Measurements from ENCODE around the gene MFAP5.

The MFAP5 gene, protein sequence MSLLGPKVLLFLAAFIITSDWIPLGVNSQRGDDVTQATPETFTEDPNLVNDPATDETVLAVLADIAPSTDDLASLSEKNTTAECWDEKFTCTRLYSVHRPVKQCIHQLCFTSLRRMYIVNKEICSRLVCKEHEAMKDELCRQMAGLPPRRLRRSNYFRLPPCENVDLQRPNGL

DNA sequence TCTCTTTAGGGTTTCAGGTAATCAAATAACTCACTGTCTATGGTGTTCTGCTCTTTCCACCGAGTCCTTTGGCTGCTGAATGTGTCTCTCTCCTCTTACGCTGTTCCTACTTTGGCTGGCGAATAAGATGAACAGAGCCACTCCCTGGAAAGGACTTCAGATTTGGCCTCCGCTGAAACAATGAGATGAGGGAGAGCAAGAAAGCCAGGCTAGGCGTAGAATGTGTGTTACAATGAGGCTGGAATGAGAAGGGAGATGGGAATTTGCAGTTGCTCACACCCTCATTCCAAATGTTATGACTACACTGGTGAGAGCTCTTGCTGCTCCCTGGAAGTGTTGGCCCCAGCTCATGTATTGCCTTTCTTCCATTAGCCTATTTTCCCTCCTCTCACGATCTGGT lies at the start of gene MFAP5:
TSS of gene MFAP5 (minus strand) at position 234 of the 400 bp plus-strand sequence. CDS start 722 bp downstream, outside the sequence.
- no peak for DNase-seq (ENCODE audit: low read depth)

DNA sequence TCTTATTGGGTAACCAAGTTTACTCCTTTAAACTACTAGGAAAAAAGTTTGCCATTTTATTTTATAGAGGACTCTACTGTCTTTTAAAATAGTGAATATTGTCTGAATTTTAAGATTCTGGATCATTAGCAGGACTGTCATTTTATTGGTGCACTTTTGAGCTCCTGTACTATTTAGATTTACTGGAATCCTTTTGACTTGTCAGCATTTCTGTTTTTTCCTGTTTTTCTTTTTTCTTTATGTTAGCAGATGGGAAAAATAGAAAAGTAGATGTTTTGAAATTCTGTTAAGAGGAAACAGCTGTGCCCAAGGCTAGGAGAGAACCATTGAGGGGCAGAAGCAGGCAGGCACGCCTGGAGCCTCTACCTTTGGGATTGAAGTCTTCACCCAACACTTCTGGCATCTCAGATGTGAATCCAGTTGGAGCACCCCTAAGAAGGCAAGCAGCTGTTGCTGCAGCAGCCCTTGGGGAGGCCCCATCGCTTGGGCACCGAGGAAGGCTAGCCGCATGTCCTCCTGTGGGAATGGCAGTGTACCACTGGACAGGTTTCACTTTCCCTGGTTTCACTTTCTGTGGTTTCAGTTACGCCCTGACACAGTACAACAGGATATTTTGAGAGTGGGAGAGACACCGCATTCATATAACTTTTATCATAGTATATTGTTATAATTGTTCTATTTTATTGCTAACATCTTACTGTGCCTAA lies 46.7 kb upstream of the MFAP5 start:
- DNase-seq (ENCODE audit: low read depth), result peak; percentile 27

DNA sequence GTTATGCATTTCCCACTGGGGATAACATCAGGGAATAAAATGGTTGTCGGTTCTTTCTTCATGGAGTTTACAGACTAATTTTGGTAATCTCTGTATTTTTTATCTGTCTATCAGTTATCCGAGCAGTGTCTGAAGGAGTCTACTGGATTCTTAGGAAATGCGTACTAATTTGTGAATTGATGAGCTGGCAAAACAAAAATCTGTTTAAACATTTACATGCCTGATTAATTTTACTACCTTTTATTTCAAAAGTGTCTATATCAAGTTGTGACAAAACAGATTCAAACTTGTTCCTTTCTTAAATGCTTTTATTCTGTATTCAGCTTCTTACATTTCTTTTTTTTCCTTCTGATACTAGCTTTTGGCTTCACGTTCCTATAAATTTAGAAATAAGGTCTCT lies 39.5 kb upstream of the MFAP5 start:
- DNase-seq (ENCODE audit: low read depth), result no peak

DNA sequence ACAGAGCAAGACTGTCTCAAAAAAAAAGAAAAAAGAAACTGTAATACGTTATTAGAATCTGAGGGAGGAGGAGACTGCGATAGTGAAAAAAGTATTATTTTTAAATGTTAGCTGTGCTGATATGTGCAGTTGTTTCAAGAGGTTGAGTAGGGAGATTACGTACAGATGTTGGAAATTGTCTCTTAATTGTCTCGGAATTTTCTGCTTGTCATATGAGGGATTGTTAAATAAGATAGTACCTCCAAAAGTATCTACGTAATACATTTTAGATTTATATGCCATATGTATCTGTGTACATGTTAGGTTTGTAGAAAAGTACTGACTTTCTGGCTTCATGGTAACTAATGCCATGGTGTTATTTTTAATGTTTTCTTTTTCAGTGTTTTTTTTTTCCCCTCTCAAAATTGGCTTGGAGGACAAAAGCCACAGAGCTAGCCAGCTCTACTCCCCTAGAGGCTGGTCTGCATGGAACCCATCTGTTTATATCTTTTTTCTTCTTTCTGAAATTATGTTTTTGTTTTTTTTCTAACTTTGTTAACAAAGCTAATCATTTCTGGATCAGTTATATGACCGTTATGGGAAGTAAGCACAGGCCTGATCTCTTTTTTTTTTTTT lies 38.5 kb upstream of the MFAP5 start:
- no peak for DNase-seq (ENCODE audit: low read depth)

DNA sequence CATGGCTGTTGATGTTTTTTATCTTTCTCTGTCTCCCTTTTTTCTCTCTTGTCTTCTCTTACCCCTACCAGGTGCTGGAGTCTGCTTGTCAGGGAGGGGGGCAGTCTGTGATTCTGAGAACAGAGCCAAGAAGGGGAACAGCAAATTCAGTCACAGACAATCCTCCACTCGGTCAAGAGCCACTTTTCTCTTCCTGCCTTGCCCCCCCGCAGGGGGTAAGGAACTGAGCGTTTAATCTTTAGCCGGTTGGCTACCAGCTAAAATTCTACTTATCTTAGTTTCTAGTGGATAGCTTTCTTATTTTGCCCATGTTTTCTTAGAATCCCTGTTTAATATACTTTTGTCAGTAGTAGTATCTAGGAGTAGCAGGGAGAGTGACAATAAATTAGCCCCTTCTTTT lies 37.1 kb upstream of the MFAP5 start:
- no peak for DNase-seq (ENCODE audit: low read depth)

DNA sequence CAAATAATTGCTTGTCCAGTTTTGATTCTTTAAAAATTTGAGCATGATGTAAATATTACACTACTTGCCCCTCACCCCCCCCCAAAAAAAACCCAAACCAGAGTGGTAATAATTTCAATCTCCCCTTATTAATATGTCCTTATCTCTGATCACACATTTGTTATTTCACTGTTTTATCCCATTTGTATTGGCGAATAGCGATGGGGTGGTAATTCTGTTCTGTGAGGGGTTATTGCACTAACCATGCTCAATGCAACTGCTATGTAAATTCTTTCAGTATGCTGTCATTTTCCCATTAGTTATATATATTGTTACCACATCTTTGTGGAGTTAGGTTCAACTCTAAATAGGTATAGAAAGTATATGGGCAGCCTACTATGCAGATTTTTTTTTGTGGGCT lies 36.3 kb upstream of the MFAP5 start:
- no peak for DNase-seq (ENCODE audit: low read depth)

DNA sequence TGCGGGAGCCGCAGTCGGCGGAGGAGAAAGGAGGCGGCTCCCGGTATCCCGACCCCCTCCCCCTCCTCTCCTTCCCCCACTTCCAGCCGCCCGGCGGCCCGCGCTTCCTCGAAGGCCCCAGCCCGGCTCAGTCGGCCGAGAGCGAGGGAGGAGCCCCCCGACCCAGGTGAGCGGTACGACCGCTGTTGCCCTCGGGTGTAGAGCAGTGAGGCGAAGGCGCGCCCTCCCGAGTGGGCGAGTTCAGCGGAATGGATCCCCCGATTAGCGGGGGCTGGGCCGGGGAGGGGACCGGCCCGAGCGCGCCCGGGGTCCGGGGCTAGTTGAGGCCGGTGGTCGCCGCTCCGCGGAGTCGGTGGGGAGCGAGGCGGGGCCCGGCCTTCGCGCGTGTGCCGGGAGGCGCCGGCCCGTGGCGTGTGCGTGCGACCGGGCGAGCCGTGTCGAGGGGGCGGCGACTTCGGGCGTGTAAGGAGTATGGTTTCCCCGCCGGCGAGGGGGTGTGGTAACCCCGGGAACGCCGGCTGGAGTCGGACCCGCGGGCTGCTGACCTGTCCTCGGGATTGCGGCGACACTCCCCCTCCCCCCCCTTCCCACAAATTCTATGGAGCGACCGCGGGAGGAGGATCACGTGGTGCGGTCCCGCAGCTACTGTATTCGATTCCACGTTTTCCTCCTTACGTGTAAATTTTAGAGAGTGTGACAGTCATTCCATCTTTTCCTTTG lies 35.7 kb upstream of the MFAP5 start:
- peak; percentile 8 for DNase-seq (ENCODE audit: low read depth)

DNA sequence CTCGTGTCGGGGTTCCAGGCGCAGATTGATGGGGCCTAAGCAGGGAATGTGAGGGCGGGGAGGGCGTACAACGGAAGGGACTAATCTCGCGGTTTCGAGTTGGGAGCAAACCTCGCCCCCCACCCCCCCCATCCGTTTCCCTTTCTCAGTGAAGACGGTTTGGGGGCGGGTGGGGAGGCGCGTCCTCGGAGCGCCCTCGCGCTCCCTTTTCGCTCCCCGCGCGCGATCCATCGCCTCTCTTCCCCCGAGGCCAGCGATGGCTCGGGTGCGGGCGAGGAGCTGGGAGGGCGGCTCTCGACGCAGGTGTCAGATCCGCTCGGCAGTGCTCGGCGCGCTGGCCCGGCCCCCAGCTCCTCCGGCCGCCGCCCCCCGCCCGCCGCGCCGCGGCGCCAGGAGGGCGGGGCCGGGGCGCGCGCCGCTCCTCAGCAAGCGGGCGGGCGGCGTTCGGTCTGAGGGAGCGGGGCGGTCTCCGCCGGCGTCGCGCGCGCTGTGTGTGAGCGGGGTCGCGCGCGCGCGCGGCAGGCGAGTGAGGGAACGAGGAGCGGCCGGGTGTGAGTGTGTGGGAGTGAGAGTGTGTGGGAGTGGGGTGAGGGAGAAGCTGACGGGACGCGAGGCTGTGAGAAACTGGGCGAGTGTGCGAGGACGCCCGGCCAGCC lies 35.0 kb upstream of the MFAP5 start, which contains the start of gene RIMKLB:
TSS of gene RIMKLB (plus strand) at position 516 of the 656 bp plus-strand sequence. CDS start 15,876 bp downstream, outside the sequence.
- DNase-seq (ENCODE audit: low read depth), result peak; percentile 37

DNA sequence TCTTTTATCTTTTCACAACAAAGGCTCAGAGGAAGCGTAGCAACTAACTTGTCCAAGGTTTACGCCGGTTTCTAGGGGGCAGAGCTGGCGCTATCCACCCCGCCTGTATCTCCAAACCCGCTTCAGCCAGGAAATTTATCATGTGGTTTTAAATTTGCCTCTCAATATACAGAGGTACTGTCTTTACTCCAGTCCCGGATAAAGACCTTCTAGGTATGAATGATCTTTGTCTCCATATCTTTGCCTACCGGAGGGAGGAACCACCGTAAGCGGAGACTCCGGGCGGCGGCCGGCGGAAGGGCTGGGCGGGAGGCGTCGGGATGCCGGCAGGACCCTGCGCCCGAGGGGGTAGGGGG lies 34.5 kb upstream of the MFAP5 start:
- DNase-seq (ENCODE audit: low read depth), result no peak

DNA sequence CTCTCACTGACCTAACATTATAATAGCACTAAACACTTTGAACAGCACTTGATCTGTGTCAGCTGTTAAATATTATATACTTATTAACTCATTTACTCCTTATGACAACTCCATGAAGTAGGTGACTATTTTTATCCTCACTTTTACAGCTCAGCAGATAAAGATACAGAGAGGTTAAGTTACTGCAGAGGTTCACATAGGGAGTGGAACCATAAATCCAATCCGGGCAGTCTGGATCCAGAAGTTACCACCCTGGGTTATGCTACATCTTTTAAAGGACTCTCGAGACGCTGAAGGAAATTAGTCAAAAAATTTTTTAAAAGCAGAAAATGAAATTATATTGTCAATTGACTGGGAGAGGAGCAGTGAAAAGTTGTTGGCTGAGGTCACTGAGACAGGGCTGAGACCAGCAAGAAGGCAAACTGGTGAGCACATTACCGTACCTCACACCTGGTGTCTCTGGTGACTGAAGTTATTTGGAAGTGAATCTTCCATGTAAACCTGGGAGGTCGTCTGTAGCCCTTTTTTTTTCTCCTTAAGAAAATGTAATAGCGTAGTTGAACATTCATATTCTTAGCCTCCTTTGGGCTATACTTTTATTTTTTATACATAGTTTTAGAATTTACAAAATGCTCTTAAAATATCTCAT lies 33.9 kb upstream of the MFAP5 start:
- no peak for DNase-seq (ENCODE audit: low read depth)

DNA sequence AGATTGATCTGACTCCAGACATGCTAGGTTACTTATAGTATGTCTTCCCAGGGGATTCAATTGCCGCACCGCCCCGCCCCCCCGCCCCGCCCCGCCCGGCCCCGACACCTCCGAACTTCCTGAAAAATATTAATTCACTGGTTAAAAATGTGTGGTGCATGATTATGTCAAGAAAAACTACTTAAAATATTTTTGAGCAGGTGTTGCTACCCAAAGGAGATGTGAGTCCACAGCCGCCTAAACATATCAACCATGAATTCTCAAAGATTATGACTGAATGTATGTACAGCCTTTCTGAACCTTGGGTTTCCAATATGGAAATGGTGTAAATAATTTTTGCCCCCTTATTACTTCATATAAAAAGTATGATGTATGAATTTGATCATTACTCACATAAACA lies 32.5 kb upstream of the MFAP5 start:
- DNase-seq (ENCODE audit: low read depth), result no peak

DNA sequence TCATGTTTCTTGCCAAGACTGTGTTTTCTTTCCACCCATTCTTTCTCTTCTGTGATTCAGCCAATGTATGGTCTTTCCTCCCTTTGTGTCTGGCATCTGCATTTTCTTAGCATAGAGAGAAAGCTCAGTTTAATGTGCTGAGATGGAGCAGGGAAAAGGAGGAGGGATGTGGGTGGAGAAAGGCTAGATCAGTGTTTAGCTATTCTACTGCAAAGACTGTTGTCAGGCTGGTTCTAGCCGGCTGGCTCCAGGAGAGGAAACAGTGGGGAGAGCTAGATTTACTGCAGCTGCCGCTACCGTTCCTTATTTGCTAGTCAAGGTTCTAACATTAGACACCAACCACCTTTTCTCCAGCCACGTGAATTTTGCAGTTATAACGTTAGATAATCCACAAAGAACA lies 29.9 kb upstream of the MFAP5 start:
- DNase-seq (ENCODE audit: low read depth), result no peak

DNA sequence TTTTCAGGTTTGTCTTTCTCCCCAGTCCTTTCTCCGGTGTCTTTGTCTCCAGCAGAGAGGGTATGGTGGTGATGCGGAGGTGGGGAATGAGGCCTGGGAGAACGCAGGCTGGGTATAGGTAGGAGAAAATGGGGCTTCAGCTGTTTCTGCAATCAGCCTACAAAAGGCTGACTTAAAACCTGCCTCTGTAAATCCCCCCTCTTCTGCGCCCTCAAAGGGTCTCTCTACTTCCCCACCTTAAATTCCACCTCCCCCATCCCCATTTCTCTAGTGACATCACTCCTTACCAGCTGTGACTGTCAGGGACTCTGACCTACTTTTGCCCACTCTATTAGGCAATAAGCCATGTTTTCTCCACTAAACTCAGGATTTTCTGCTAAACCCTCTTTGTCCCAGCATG lies 27.1 kb upstream of the MFAP5 start:
- no peak for DNase-seq (ENCODE audit: low read depth)

DNA sequence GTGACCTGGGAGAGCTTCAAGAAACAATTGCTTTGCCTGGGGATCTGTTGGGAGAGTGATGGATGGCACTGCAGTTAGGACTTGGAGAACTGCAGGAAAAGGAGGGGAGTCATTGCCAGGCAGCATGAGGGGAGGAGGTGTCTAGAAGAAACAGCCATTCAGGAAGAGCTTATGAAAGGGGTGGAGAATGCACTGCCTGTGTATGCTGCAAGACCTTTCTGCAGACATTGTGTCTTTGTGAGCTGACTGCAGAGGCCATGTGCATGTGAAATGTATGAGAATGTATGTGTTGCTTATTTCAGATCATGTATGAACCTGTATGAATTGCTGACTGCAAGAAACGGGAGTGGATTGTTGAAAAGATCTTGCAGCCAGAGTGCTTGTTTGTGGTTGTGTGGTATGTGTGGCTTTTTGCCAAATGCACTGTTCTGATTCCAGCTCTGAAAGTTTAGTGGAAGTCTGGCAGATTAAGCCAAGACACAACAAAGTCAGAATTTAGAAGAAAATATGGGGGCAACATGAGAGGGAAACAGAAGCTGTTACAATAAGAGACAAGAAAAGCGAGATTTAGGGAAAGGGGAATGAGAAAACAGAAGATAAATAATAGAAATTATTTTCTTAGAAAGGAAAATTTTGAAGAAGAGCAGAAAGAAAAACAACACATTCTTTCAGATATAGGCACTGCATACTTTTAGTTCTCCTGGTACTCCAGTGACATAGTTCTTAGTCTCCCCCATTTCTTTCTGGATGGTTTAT lies 25.4 kb upstream of the MFAP5 start:
- DNase-seq (ENCODE audit: low read depth), result peak; percentile 40

DNA sequence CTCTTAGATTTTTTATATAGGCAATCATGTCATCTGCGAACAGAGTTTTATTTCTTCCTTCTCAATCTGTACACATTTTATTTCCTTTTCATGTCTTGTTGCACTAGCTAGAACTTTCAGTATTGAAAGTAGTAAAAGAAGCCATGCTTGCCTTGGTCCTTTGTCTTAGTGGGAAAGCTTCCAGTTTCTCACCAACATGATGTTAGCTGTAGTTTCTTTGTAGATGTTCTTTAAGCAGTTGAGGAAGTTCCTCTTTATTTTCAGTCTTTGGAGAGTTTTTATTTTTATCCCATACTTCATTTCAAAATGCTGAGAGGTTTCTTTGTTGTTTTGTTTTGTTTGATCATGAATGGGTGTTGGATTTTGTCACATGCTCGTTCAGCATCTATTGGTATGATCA lies 22.4 kb upstream of the MFAP5 start:
- DNase-seq (ENCODE audit: low read depth), result no peak

DNA sequence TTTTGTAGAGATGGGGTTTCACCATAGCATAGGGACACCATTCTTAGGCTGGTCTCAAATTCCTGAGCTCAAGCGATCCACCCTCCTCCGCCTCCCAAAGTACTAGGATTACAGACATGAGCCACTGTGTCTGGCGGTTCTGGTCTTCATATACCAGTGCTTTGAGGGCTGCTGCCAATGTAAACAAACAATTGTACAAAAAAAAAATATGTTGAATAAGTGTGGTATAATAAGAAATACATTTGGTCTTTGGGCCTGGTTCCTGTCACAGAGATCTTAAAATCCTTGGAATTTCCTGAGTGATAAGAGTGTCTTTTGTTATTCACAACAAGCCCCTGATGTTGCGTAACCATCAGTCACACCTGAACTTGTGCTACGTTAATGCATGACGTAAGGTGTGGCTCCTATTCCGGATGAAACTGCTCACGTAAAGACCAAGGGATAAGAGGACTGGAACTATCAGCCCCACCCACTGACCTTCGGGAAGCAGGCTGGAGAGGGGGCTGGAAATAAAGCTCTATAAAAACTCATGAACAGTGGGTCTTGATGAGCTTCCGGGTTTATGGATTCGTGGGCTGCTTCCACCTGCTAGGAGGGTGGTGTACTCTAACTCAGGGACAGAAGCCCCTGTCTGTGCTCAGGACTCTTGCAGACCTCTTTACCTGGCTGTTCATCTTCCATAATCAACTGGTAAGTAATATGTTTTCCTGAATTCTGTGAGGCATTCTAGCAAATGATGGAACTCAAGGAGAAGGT lies 18.7 kb upstream of the MFAP5 start:
- no peak for DNase-seq (ENCODE audit: low read depth)

DNA sequence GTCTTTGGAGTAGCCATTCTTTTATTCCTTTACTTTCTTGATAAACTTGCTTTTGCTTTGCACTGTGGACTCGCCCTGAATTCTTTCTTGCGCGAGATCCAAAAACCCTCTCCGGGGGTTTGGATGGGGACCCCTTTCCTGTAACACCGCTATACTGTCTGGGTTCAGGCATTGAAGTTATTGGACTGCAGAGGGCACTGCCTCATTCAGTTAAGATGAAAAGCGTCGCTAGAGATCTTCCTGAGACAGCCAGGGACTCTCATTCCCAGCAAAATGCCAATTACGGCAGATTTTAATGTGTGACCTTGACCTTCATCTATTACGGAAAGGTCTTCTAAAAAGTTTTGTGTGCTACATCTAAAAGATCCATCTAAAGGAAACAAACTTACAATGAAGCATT lies 17.9 kb upstream of the MFAP5 start:
- DNase-seq (ENCODE audit: low read depth), result no peak

DNA sequence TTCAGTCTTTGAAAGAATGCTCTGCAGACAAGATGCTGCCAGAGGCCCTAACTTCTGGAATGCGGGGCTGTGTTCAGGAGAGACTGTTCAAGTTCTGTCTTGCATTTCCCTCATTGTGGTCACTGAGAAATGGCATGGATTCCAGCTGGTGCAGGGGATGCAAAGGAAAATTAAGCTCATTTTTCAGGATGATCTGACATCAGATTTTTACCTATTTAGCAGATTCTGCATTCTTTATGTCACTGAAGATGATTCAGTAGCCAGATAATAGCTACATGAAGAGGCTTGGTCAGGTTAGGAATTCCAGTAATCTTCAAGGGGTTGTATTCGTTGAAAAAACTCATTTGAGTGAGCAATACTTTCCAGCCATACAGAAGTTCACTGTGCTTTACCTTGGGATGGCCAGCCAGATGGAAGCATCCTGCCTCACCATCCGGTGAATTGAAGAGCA lies 16.1 kb upstream of the MFAP5 start:
- no peak for DNase-seq (ENCODE audit: low read depth)

DNA sequence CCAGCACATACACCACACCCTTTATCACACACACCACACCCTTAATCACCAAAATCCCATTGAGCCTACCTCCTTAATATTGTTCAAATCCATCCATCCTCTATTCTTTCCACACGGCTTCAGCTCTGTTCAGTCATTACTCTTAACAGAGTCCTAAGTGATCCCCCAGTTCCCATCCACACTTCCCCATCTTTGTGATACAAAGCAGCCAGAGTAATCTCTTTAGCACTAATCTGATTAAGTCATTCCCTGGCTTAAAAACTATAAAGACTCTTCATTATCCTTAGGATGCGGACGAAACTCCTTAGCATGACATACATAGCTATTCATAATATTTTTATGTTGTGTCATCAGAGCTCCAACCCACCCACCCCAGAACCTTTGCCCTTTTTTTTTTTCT lies 14.7 kb upstream of the MFAP5 start:
- no peak for DNase-seq (ENCODE audit: low read depth)

DNA sequence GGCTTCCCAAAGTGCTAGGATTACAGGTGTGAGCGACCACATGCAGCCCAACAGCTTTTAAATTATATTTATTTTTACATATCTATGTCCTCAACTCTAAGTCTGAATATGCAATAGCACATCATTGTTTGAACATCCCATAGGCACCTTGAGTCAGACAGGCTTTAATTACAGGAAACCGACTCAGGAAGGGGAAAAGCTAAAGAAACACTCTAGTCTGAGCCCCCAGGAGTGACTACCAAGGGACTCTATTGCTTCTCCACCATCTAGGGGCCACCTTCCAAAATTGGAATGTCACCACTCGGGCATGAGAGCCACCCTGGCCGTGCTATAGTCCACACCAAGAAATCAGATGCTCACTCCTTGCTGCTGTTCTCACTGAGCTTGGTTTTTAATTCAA lies 14.0 kb upstream of the MFAP5 start:
- DNase-seq (ENCODE audit: low read depth), result no peak

Data from GM04504 (cell line).